Limb (tissue), 2 donors: ENCODE measurements around the gene HOXD1.

Source experiments
- DNase-seq, 2 donors: peaks; one replicate each; pipeline ENCODE4 v3.0.0-alpha.2; 2016; ENCODE audit errors: extremely low spot score in 2 of 2

HOXD1 gene

GRCh38 chr2:176234940-176235339, 46.5 kb downstream of the HOXD1 start:
- DNase-seq = peak in 1 of 2 donors; percentile 49

GRCh38 chr2:176237456-176237855, 49.0 kb downstream of the HOXD1 start:
- no peak for DNase-seq

GRCh38 chr2:176239031-176239430, 50.6 kb downstream of the HOXD1 start:
- peak in 1 of 2 donors; percentile 23 for DNase-seq

GRCh38 chr2:176240301-176240700, 51.8 kb downstream of the HOXD1 start:
- DNase-seq = no peak
